Ramos (cell line): Measurements from ENCODE around the gene KANSL1.

ENCODE experiments used
- in situ Hi-C: fragments of 300-500 bp; cut with MboI; formaldehyde crosslinking; loops from one replicate; pipeline ENCODE4 v1.14.3; 2022; ENCODE audit warnings: low sequenced_read_pairs; ENCODE audit not compliant: unreplicated experiment

The KANSL1 gene

DNA sequence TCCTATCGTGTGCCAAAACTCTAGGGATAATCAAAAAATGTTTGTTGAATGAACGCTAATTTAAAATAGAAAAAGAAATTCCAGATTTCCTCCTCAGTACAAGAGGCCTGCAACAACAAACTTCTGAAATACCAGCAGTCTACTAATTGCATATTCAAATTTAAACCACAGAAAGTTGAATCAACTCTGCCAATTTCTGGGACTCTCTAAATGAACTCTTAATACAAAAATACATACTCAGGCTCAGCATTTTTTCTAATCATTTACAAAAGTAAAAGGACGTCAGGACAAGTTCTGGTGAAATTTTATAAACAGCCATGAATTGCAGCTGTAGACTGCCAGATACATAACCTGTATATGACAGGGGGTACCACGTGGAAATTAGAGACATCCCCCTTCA is 49.0 kb downstream of the KANSL1 start:
- in situ Hi-C loops, result no loop called here

DNA sequence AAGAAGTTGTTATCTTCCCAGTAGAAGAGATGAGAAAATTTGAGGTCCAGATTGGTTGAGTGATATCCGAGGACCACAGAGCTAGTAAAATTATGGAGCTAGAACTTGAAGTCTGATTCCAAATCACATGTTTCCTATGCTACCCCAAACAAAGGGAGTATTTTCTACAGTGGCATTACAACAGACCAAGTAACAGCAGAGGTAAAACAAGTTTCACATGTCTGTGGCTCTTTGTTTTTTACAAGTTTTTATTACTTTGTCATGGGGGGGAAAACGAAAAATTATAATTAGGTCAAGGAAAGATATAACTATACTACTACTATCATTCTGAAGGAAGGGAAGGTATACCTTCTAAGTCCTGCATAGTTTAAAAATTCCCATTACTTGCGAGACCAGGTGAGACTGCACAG is 49.4 kb downstream of the KANSL1 start:
- in situ Hi-C loops, result no loop called here

DNA sequence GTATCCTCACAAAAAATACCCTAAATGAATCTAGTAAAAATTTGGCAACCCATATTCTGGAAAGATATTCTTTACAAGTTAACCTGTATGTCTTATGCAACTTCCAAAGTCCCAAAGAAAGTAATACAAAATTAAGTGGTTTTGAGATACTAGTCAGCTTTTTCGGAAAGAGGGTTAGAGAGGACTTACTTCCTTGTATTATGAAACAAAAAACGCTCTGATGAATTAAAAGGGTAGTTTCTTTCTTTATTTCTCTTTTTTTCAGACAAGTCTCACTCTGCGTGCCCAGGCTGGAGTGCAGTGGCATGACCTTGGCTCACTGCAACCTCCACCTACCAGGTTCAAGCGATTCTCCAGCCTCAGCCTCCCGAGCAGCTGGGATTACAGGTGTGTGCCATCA is 51.6 kb downstream of the KANSL1 start:
- in situ Hi-C loops, result no loop called here

DNA sequence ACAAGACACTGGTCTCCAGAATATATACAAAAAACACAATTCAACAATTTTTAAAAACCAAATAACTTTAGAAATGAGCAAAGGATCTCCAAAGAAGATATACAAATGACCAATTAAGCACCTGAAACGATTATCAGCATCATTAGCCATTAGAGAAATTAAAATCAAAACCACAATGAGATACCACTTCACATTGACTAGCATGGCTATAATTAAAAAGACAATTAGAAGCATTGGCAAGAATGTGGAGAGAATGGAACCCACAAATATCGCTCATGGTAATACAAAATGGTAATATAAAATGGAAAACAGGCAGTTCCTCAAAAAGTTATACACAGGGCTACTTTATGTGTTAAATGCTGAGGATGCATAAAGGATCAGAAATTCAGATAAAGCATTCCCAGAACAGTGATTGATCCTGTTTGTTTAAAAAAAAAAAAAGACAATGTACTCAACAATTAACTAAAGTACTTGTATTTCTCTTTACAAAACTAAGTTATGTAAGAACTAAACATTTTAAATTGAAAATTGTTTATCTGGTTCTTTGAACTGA is 52.5 kb downstream of the KANSL1 start:
- in situ Hi-C loops, result no loop called here

DNA sequence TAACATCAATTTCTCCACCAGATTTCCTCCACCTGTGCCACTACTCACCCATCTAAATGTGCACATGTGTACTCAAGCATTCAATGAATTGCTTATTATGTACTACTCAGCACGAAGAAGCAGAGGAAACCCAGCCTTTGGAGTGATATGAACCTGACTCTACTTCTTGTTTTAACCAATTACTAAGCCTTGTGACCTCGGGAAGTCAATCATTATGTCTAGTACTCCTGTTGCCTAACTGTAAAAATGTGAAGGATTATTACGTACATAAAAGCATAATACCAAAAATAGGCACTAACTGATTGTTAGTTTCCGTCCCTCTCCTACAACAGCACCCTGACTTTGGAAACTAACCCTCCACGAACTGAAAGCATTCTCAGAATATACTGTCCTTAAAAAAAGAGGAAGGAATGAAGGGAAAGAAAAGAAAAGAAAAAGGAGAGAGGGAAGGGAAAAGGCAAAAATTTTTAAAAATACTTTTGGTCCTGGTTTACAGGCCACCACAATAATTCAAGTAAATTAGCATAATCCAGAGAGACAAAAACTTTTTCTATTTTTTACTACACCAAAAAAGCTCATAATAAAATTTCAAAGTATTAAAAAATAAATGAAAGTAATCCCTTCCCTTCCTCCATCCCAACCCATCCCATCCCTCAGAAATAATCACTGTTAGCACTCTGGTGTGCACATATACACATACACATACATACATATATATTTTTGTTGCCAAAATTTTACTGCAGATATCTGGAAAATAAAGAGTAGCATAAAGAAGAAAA is 53.6 kb downstream of the KANSL1 start:
- in situ Hi-C loops, result no loop called here

DNA sequence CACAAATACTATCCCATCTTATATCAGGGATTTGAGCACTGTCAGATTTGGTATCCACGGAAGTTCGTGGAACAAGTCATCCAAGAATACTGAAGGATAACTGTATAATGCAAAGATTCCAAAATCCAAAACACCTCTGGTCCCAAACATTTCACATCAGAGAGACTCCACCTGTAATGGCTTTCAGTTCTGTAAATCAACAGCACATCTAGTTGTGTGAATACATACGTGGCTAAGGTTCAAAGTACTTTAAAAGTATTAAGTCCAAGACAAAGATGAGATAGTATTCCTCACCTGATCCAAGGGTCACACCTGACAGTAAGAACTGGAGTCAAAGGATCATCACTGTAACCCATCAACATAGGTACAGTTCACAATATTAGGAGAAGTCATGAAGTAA is 54.8 kb downstream of the KANSL1 start:
- in situ Hi-C loops, result no loop called here

DNA sequence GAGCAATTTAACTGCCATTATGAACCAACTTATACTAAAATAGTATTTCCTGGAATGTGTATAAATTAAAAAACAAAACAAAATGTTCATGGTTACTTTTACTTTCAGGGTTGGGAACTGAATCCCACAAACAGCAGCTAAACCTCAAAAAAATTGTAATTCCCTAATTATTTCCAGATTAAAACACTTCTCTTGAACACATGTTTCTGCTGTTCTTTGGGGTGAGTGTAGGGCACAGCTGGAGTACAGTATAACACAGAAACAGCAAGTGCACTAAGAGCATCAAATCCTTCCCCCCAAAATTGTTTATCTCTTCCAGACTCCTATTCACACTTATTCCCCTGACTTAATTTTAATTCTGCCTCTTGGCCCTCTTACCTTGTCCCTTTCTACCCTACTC is 56.4 kb downstream of the KANSL1 start:
- in situ Hi-C loops, result no loop called here

DNA sequence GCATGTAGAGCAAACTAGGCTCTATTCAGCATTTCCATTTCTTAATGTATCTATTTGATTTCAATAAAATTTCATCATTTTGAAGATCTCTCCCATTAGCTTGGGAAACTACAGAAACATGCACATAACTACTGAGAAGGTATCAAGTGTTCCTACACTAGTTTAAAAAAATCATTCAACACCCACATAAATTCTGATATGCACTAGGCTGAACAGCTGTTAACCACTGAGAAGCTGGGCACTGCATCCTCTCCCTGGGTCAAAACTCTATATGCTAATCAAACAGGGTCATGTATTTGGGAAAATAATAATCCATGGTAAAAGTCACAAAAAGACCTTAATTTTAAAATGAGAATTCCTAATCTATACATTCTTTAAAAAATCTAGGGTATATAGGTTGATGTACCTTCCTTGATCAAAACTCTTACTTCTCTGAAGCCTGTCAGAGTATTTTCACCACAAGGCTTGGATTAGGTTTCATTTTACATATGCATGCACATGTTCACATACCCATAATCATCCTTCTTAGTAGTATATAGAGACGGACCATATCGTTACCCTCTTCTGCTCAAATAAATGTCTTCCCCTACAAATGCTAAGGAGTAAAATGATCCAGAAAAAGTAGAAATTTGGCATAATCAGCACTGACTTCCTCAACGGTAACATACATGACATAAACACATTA is 57.2 kb downstream of the KANSL1 start:
- in situ Hi-C loops, result no loop called here

DNA sequence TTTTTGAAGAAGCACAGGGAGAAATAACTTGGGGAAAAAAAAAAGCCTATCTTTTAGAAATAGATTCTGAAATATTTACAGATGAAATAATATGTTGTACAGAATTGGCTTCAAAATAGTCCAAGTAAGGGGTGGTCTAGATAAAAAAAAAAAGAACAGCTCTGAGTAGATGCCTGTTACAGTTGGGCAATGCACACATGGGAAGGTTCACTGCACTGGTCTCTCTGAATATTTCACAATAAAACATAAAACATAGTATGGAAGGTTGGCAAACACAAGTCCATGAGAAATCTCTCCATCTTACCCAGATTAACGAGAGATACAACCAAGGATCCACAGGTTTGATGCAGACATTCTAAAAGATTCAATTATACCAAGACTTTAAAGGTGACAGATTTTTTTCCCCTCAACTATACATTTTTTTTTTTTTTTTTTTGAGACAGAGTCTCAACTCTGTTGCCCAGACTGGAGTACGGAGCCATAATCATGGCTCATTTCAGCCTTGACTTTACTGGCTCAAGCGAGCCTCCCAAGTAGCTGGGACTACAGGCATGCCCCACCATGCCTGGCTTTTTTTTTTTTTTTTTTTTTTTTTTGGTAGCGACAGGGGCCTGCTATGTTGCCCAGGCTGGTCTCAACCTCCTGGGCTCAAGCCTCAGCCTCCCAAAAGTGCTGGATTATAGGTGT is 58.0 kb downstream of the KANSL1 start:
- in situ Hi-C loops, result no loop called here

DNA sequence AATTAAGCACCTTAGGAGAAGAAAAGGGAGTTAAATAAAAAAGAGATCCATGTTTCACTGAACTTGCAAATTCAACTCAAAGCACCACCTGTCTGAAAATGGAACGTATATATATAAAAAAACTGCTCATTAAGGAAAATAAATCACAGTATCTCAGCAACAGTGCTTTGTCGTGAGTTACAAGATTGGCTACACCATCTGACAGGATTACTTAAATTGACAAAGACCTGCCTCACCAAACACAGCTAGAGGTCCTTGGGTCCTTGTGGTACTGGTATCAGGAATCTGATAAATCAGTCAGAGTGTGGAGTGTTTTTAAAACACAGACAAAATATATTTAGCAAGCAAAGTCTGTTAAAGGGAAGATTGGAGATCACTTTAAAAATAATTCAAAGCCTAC is 63.9 kb downstream of the KANSL1 start:
- in situ Hi-C loops, result no loop called here

DNA sequence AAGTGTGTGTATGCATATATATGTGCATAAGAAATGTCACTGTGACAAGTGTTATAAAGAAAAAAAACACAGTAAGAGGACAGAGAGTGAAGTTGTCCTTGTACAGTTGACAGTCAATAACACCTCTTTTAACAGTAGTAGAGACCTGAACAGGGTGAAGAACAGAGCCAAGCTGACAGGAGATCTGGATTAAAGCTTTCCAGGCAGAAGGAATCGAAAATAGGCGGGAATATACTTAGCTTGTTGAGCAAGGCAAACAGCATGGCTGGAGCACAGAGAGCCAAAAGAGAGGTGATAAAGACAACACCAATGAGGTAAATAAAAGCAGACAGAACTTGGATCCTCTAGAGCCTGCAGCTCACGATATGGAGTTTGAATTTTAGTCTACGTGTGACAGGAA is 64.8 kb downstream of the KANSL1 start:
- in situ Hi-C loops, result no loop called here

DNA sequence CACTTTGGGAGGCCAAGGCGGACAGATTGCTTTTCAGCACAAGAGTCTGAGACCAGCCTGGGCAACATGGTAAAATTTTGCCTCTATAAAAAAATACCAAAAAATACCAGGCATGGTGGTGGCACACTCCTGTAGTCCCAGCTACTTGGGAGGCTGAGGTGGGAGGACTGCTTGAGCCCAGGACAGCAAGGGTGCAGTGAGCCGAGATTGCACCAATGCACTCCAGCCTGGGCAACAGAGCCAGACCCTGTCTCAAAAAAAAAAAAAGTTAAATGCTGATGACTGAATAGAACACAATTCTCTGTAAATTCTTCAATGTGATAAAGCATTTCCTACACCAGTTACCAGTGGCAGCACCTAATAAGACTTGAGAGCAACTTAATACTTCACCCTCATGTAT is 65.7 kb downstream of the KANSL1 start:
- in situ Hi-C loops, result no loop called here

DNA sequence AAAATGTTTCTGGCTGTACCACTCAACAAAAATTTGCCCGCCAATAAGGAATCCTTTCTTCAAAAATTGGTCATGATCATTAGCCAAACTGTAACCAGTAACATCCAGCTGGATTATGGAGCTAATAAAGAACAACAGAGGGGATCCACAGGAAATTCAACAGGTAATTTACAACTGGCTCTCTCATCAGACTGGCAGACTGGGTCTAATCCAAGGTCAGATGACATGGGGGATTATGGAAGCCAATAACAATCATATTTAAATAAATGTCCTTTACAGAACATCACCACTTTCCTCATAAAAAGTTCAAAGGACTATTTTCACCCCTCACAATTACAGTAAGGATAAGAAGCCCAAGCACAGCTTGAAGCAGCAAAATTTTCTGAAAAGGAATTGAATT is 66.4 kb downstream of the KANSL1 start:
- in situ Hi-C loops, result no loop called here

DNA sequence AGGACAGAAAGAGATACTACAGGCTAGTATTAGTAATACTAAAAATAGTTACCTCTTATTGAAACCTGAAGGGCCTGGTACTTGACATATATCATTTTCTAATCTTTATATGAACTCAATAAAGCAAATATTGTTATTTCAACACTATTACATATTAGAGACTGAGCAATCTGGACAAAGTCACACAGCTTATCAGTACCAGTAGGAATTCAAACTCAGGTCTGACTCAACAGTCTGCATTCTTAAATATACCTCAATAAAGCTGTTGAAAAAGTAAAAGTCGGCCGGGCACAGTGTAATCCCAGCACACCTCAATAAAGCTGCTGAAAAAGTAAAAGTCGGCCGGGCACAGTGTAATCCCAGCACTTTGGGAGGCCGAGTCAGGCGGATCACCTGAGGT is 67.4 kb downstream of the KANSL1 start:
- in situ Hi-C loops, result no loop called here

DNA sequence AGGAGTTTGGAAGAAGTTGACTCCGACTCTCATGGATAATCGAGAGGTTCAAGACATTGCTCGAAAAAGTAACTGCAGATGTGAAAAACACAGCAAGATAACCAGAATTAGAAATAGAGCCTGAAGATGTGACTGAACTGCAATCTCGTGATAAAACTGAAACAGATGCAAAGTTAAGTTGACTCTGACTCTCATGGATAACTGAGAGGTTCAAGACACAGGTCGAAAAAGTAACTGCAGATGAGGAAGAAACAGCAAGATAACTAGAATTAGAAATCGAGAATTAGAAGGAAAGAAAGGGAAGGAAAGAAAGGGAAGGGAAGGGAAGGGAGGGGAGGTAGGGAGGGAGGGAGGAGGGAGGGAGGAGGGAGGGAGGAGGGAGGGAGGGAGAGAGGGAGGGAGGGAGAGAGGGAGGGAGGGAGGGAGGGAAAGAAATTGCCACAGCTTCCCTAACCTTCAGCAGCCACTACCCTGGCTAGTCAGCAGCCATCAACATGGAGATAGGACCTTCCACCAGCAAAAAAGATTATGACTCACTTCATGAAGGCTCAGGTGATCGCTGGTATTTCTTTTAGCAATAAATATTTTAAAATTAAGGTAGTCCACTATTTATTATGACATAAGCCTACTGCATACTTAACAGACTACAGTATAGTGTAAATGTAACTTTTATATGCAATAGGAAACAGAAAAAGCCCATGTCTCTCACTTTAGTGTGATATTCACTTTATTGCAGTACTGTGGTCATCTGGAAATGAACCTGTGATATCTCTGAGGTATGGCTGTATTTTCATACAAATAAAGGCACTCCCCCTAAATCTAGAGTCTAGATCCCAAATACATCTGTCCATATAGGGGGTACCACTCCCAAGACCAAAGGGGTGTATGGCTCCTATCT is 68.3 kb downstream of the KANSL1 start:
- in situ Hi-C loops, result no loop called here

DNA sequence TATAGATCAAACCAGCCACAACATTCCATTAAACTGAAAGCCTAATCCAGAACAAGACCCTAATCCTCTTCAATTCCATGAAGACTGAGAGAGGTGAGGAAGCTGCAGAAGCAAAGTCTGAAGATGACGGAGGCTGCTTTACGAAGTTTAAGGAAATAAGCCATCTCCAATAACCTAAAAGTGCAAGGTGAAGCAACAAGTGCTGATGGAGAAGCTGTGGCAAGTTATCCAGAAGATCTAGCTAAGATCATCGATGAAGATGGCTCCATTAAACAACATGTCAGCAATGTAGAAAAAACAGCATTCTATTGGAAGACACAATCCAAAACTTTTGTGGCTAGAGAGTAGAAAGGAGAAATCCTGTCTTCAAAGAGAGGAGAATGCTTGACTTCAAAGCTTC is 69.6 kb downstream of the KANSL1 start:
- in situ Hi-C loops, result no loop called here

DNA sequence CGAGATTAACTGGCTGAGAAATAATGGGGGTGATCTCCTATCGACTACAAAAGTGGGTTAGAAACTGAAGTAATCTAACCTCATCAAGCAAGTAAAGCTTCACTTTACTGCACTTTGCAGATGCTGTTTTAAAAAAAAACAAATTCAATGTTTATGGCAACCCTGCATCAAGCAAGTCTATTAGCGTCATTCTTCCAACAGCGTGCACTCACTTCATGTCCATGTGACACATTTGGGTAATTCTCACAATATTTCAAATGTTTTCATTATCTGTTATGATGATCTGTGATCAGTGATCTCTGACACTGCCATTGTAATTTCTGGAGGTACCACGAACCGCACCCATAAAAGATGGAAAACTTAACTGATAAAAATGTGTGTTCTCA is 70.8 kb downstream of the KANSL1 start:
- in situ Hi-C loops, result no loop called here

DNA sequence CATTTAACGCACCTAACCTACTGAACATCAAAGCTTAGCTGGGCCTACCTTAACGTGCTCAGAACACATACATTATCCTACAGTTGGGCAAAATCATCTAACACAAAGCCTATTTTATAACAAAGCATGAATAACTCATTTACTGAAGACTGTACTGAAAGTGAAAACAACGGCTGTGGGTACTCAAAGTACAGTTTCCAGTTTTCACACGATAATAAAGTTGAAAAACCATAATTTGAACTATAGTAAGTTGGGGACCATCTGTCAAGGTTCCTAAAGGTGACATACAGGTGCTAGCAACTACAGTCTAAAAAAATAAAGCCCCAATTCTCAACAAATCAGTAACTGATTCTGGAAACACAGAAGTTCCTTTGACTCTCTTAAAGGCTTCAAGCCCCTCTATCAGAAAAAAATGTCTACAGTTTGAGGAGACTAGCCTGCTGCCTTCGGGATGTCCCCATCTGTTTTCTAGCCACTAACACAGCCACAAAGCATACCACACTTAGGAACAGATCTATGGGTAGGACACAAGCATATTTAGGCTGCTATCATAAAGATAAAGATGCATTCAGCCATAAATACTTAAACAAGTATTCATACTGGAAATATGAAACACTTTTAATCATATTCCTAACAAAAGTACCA is 71.3 kb downstream of the KANSL1 start:
- in situ Hi-C loops, result no loop called here

DNA sequence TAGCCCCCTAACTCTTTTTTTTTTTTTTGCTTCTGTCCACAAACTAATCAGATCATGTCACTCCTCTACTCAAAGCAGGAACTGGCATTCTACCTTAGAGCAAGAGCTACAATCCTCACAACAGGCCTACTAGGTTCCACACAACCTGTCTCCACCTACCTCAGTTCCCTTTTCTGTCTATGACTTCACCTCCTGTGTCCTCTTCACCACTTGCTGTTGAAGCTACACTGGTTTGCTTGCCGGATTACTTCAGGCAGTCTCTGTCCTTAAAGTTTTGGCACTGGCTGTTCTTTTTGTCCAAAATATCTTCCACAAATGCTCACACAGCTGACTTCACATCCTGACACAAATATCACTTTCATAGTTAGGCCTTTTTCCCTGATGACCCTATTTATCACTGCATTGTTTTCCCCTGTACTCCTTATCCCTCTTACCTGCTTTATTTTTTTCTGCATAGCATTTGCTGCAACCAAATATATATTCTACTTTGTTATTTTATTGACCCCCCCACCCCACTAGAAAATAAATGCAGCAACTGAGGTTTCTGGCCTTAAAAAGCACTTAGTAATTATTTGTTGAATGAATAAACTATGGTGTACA is 72.0 kb downstream of the KANSL1 start:
- in situ Hi-C loops, result no loop called here
